Measurements from ENCODE around the gene AREL1.

Gene AREL1

DNA sequence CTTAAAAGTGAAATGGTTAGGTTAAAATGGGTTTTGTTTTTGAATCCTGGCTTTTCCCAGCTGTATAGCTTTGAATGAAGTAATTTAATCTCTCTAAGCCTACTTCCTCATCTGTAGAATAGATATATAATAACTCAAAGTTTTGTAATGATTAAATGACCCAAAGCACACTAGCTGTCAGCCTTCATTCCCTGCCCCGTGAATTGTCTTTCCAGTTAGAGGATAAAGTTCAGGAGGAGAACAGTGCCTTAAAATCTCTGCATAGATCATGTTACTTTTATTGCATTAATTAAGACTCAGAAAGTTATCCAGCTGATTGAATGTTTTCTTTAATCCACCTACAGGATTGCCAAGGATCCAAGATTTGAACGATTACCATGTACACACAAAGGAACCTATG is 19.5 kb upstream of the AREL1 start:
- H3K9ac ChIP-seq (ENCODE audit: low read length), result no peak overlapping the region
- no peak overlapping the region for H3K4me3 ChIP-seq (ENCODE audit: low read length)
- DNase-seq (ENCODE audit: low read depth), result no peak
- H3K9me3 ChIP-seq (ENCODE audit: control insufficient read depth, low read length), result no peaks in the 10 kb centered on the region
- H3K27me3 ChIP-seq (replicated peaks; ENCODE audit: control insufficient read depth, insufficient read depth, low read length), result no peaks in the 10 kb centered on the region
- H3K36me3 ChIP-seq (ENCODE audit: control insufficient read depth, insufficient read depth, low read length, severe bottlenecking), result peaks cover 30% of the 10 kb centered on the region
- H3K4me1 ChIP-seq (ENCODE audit: control insufficient read depth, insufficient read depth, low read length), result no peaks in the 10 kb centered on the region

DNA sequence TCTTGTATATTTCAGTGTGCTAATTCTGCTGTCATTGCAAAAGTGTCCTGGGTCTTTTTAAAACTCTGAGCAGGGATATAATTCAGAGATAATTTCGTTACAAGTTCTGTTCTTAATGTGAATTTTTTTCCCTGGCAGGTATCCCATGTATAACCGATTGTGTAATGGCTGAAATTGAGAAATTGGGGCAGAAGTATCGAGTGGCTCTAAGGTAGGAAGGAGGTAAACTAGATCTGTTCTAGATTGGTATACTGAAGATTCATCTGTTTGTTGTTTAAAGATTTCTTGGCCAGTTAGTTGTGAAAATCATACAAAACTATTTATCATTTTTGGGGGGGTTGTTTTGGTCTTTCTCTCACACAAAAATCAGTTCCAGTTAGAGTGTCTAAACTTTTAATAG is 10.3 kb upstream of the AREL1 start:
- H3K9ac ChIP-seq (ENCODE audit: low read length), result peak overlapping the region; percentile 45
- H3K4me3 ChIP-seq (ENCODE audit: low read length), result no peak overlapping the region
- peaks cover 24% of the 10 kb centered on the region for H3K36me3 ChIP-seq (ENCODE audit: control insufficient read depth, insufficient read depth, low read length, severe bottlenecking)
- DNase-seq (ENCODE audit: low read depth), result no peak
- H3K4me1 ChIP-seq (ENCODE audit: control insufficient read depth, insufficient read depth, low read length), result peaks cover 8% of the 10 kb centered on the region
- H3K9me3 ChIP-seq (ENCODE audit: control insufficient read depth, low read length), result no peaks in the 10 kb centered on the region
- H3K27me3 ChIP-seq (replicated peaks; ENCODE audit: control insufficient read depth, insufficient read depth, low read length), result no peaks in the 10 kb centered on the region

DNA sequence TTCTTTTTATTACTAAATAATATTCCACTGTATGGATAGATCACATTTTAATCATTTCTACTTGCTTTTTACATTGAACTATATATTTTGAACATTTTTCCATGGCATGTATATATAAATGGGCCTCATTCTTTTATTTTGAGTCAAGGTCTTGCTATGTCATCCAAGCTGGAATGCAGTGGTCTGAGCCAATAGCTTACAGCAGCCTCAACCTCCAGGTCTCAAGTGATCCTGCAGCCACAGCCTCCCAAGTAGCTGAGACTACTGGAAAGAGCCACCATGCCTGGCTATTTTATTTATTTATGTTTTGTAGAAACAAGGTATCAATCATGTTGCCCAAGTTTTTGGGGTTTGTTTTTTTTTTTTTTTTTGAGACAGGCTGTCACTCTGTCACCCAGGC is 7.6 kb upstream of the AREL1 start:
- no peaks in the 10 kb centered on the region for H3K27me3 ChIP-seq (replicated peaks; ENCODE audit: control insufficient read depth, insufficient read depth, low read length)
- peaks cover 8% of the 10 kb centered on the region for H3K4me1 ChIP-seq (ENCODE audit: control insufficient read depth, insufficient read depth, low read length)
- H3K4me3 ChIP-seq (ENCODE audit: low read length), result no peak overlapping the region
- DNase-seq (ENCODE audit: low read depth), result peak; percentile 36
- H3K36me3 ChIP-seq (ENCODE audit: control insufficient read depth, insufficient read depth, low read length, severe bottlenecking), result peaks cover 48% of the 10 kb centered on the region
- H3K9me3 ChIP-seq (ENCODE audit: control insufficient read depth, low read length), result no peaks in the 10 kb centered on the region
- H3K9ac ChIP-seq (ENCODE audit: low read length), result no peak overlapping the region

GRCh38 chr14:74713395-74713735 is 485 bp upstream of the AREL1 start:
- Histone ChIP-seq H3K9ac (ENCODE audit: low read length) (peak overlapping the region; percentile 94), H3K27me3 (replicated peaks; ENCODE audit: control insufficient read depth, insufficient read depth, low read length) (no peaks in the 10 kb centered on the region), H3K9me3 (ENCODE audit: control insufficient read depth, low read length) (no peaks in the 10 kb centered on the region), H3K36me3 (ENCODE audit: control insufficient read depth, insufficient read depth, low read length, severe bottlenecking) (peaks cover 33% of the 10 kb centered on the region), H3K4me3 (ENCODE audit: low read length) (peak overlapping the region; percentile 99), H3K4me1 (ENCODE audit: control insufficient read depth, insufficient read depth, low read length) (peaks cover 23% of the 10 kb centered on the region)
- no peak for DNase-seq (ENCODE audit: low read depth)

DNA sequence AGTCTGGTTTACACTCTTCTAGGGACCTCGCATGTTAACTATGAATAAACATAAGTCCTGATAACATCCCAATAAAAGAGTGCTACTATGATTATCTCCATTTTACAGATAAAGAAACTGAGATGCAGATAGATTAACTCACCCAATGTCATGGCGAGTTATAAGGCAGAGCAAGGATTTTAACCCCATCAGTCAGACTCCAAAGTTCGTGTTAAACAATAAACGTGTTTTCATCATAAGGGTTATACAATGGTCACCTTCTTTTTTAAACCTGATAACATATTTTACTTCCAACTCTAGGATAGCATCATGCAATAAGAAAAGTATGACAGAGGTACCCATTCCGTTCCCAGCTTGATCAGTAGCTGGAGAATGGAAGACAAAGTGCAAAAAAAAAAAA is 1.2 kb downstream of the AREL1 start:
- no peak for DNase-seq (ENCODE audit: low read depth)
- H3K9ac ChIP-seq (ENCODE audit: low read length), result peak overlapping the region; percentile 94
- peak overlapping the region; percentile 99 for H3K4me3 ChIP-seq (ENCODE audit: low read length)
- H3K9me3 ChIP-seq (ENCODE audit: control insufficient read depth, low read length), result no peaks in the 10 kb centered on the region
- peaks cover 19% of the 10 kb centered on the region for H3K36me3 ChIP-seq (ENCODE audit: control insufficient read depth, insufficient read depth, low read length, severe bottlenecking)
- no peaks in the 10 kb centered on the region for H3K27me3 ChIP-seq (replicated peaks; ENCODE audit: control insufficient read depth, insufficient read depth, low read length)
- H3K4me1 ChIP-seq (ENCODE audit: control insufficient read depth, insufficient read depth, low read length), result peaks cover 23% of the 10 kb centered on the region

GRCh38 chr14:74710480-74710879 is 2.4 kb downstream of the AREL1 start:
- H3K4me3 ChIP-seq (ENCODE audit: low read length), result no peak overlapping the region
- H3K27me3 ChIP-seq (replicated peaks; ENCODE audit: control insufficient read depth, insufficient read depth, low read length), result no peaks in the 10 kb centered on the region
- DNase-seq (ENCODE audit: low read depth), result no peak
- peaks cover 29% of the 10 kb centered on the region for H3K4me1 ChIP-seq (ENCODE audit: control insufficient read depth, insufficient read depth, low read length)
- peaks cover 7% of the 10 kb centered on the region for H3K36me3 ChIP-seq (ENCODE audit: control insufficient read depth, insufficient read depth, low read length, severe bottlenecking)
- no peak overlapping the region for H3K9ac ChIP-seq (ENCODE audit: low read length)
- no peaks in the 10 kb centered on the region for H3K9me3 ChIP-seq (ENCODE audit: control insufficient read depth, low read length)

DNA sequence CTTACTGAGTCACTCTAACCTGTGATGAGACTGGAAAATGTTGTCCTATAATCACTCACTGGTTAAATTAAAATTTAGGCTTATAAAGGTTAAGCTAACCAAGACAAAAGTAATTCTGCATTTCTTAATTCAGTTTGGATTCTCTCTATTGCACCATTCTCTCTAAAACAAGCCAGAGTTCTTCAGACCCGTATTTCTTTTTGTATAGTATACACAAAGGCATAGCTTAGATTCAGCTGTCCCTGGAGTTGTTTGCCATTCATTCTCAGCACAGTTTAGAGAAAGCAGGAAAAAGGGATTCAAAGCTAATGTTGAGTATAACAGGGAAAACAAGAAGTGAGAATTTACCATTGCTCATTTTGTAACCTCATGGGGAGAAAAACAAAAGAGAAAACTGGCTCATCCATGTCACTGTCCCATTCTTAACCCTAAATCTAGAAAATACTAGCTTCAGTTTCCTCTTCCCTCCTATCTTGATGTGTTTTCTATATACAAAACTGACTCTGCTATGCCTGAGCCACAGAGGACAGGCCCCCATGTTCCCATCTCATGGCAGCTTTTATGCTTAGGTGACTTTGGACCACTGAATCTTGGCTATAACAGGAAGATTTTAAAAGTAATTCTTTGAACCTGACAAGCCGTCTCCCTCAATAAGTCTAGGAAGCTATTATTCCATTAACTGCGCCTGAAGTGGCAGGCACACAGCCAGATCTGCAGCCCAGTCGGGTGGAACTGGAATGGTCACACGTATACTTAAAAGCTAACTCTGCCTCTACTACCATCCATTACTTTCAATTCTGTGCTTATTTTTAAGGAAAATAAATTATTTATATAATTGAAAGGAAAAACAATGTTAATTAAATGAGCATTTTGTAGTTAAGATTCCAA is 7.0 kb downstream of the AREL1 start:
- Histone ChIP-seq H3K36me3 (ENCODE audit: control insufficient read depth, insufficient read depth, low read length, severe bottlenecking) (no peaks in the 10 kb centered on the region), H3K9me3 (ENCODE audit: control insufficient read depth, low read length) (no peaks in the 10 kb centered on the region), H3K9ac (ENCODE audit: low read length) (peak overlapping the region; percentile 3), H3K4me3 (ENCODE audit: low read length) (peak overlapping the region; percentile 24), H3K27me3 (replicated peaks; ENCODE audit: control insufficient read depth, insufficient read depth, low read length) (no peaks in the 10 kb centered on the region), H3K4me1 (ENCODE audit: control insufficient read depth, insufficient read depth, low read length) (peaks cover 22% of the 10 kb centered on the region)
- peak; percentile 38 for DNase-seq (ENCODE audit: low read depth)

GRCh38 chr14:74704656-74705055 is 8.2 kb downstream of the AREL1 start:
- Histone ChIP-seq H3K4me3 (ENCODE audit: low read length) (no peak overlapping the region), H3K9me3 (ENCODE audit: control insufficient read depth, low read length) (no peaks in the 10 kb centered on the region), H3K36me3 (ENCODE audit: control insufficient read depth, insufficient read depth, low read length, severe bottlenecking) (no peaks in the 10 kb centered on the region), H3K27me3 (replicated peaks; ENCODE audit: control insufficient read depth, insufficient read depth, low read length) (no peaks in the 10 kb centered on the region), H3K4me1 (ENCODE audit: control insufficient read depth, insufficient read depth, low read length) (peaks cover 22% of the 10 kb centered on the region), H3K9ac (ENCODE audit: low read length) (no peak overlapping the region)
- peak; percentile 57 for DNase-seq (ENCODE audit: low read depth)

GRCh38 chr14:74703043-74703442 is 9.8 kb downstream of the AREL1 start:
- peaks cover 22% of the 10 kb centered on the region for H3K4me1 ChIP-seq (ENCODE audit: control insufficient read depth, insufficient read depth, low read length)
- H3K9ac ChIP-seq (ENCODE audit: low read length), result no peak overlapping the region
- DNase-seq (ENCODE audit: low read depth), result no peak
- H3K27me3 ChIP-seq (replicated peaks; ENCODE audit: control insufficient read depth, insufficient read depth, low read length), result no peaks in the 10 kb centered on the region
- no peaks in the 10 kb centered on the region for H3K9me3 ChIP-seq (ENCODE audit: control insufficient read depth, low read length)
- peaks cover 6% of the 10 kb centered on the region for H3K36me3 ChIP-seq (ENCODE audit: control insufficient read depth, insufficient read depth, low read length, severe bottlenecking)
- H3K4me3 ChIP-seq (ENCODE audit: low read length), result no peak overlapping the region

GRCh38 chr14:74702293-74702692 is 10.6 kb downstream of the AREL1 start:
- no peaks in the 10 kb centered on the region for H3K9me3 ChIP-seq (ENCODE audit: control insufficient read depth, low read length)
- H3K4me3 ChIP-seq (ENCODE audit: low read length), result no peak overlapping the region
- H3K9ac ChIP-seq (ENCODE audit: low read length), result no peak overlapping the region
- DNase-seq (ENCODE audit: low read depth), result no peak
- H3K36me3 ChIP-seq (ENCODE audit: control insufficient read depth, insufficient read depth, low read length, severe bottlenecking), result peaks cover 7% of the 10 kb centered on the region
- H3K27me3 ChIP-seq (replicated peaks; ENCODE audit: control insufficient read depth, insufficient read depth, low read length), result no peaks in the 10 kb centered on the region
- H3K4me1 ChIP-seq (ENCODE audit: control insufficient read depth, insufficient read depth, low read length), result peaks cover 27% of the 10 kb centered on the region

- peaks cover 18% of the 10 kb centered on the region for H3K4me1 ChIP-seq (ENCODE audit: control insufficient read depth, insufficient read depth, low read length)
- no peak for DNase-seq (ENCODE audit: low read depth)
- peaks cover 7% of the 10 kb centered on the region for H3K36me3 ChIP-seq (ENCODE audit: control insufficient read depth, insufficient read depth, low read length, severe bottlenecking)
- no peaks in the 10 kb centered on the region for H3K27me3 ChIP-seq (replicated peaks; ENCODE audit: control insufficient read depth, insufficient read depth, low read length)
- H3K9ac ChIP-seq (ENCODE audit: low read length), result no peak overlapping the region
- no peak overlapping the region for H3K4me3 ChIP-seq (ENCODE audit: low read length)
- no peaks in the 10 kb centered on the region for H3K9me3 ChIP-seq (ENCODE audit: control insufficient read depth, low read length)
Measured at GRCh38 chr14:74698465-74698864, 14.4 kb downstream of the AREL1 start.

DNA sequence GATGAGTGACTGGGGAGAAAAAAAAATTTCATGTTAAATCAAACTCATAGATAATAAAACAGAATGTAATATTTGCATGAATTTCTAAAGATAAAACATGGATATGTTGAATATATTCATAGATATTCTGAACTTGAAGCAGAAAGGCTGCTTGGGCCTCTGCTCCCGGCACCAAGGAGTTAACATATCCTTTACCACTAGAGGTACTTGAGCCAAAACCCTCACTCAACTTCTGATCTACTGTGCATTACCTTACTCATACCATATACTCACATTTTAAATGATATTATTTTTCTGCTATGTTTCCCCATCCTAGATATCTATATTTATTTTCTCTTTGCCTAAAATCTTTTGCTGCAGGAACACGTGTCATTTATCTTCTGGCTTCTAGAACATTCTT is 14.9 kb downstream of the AREL1 start:
- Histone ChIP-seq H3K4me3 (ENCODE audit: low read length) (no peak overlapping the region), H3K27me3 (replicated peaks; ENCODE audit: control insufficient read depth, insufficient read depth, low read length) (no peaks in the 10 kb centered on the region), H3K9me3 (ENCODE audit: control insufficient read depth, low read length) (no peaks in the 10 kb centered on the region), H3K4me1 (ENCODE audit: control insufficient read depth, insufficient read depth, low read length) (peaks cover 23% of the 10 kb centered on the region), H3K36me3 (ENCODE audit: control insufficient read depth, insufficient read depth, low read length, severe bottlenecking) (peaks cover 7% of the 10 kb centered on the region), H3K9ac (ENCODE audit: low read length) (no peak overlapping the region)
- DNase-seq (ENCODE audit: low read depth), result no peak
